HG03439 (cell line): Measurements from ENCODE around the gene PELO.
A peak's percentile ranks its signal among the peaks of the same experiment; 100 is the strongest.
"Not testable (repeated sequence)": the region's sequence is repeated elsewhere in the genome, so short reads cannot be mapped to it uniquely, and the experiment has no call there.

Experiments used
- ATAC-seq: cut with Tn5 transposase; IDR thresholded peaks from one replicate; pipeline ENCODE4 v1.9.1; 2021; ENCODE audit warnings: mild to moderate bottlenecking, moderate library complexity; ENCODE audit not compliant: unreplicated experiment

Gene PELO, protein sequence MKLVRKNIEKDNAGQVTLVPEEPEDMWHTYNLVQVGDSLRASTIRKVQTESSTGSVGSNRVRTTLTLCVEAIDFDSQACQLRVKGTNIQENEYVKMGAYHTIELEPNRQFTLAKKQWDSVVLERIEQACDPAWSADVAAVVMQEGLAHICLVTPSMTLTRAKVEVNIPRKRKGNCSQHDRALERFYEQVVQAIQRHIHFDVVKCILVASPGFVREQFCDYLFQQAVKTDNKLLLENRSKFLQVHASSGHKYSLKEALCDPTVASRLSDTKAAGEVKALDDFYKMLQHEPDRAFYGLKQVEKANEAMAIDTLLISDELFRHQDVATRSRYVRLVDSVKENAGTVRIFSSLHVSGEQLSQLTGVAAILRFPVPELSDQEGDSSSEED

DNA sequence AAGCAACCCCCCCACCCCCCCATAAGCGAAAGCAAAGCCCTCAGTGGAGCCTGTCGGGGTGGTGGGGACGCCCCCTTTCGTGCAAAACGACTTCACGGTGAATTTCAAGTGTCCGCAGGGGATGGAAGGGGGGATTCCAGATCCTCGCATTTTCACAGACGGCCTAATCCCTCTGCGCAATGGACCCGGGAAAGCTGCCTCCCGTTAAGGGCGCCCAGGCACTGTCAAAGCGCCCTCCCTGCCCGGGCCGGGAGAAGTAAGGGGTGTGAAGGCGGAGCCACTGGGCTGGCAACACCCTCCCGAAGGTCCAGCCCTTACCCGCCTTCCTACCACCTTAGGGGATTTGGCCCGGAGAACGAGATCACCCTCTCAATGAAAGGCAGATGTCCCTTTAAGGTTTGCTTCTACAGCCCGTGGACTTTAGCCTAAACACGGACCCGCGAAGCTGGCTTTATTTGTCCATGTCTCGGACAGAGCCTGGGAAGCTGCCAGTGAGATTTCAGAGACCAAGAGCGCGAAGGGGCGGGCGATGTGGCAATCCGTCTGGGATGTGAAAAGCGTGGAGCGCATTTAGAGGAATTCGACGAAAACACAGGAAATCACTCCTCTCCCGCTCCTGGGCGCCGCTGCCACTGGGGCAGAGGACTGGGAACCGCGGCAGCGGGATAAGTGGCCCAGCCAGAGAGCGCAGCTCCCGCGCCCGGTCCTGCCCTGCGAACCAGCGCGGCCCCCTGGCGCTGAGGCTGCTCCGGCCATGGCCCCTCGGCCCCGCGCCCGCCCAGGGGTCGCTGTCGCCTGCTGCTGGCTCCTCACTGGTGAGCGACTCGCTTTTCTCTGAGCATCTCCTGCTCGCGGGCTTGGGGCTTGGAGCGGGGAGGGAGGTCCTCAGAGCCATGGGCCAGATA is at the start of gene PELO, which contains the start of gene ITGA1:
Gene PELO, plus strand, starts transcription at position 317 of the 905 bp plus-strand sequence. CDS start 12,479 bp downstream, outside the sequence.
Gene ITGA1, plus strand, starts transcription at position 317 of the 905 bp plus-strand sequence. Its CDS starts 438 bp downstream, at position 755.
- ATAC-seq: peak; percentile 78

DNA sequence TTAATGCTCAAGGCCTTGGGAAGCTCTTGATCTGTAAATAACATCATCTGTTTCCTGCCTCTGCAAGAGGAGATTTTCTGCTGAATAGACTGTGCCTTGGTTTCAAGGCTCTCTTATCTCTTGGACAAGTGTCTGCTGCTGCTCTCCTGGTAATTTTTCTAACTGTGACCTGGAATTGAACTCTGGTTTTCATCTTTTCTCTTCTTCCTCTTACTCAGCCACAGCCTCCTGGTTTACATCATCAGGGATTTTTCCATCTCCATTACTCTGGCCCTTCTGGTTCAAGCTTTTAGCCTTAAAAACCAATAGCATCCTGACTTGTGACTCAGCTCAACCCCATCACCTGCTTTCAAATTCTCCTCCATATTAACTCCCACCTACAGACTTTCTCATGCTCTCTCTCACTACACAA is 49.6 kb upstream of the PELO start:
- ATAC-seq: no peak

DNA sequence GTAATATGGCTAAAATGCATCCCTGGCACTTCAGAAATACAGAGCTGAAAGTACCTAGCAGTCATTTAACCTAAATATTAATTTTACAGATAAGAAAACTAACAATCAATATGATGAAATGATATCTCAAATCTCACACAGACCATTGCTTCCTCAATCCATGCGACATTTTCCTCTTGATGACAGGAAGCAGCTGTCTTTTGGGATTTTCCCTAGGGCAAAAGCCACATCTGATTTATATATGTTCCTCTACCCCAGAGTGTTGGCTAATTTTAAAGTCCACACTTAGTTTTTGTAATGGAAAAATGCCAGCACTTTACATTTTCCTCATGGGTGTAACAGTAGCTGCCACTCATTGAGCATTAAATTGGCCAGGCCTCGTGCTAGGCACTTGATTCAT is 47.7 kb upstream of the PELO start:
- no peak for ATAC-seq

DNA sequence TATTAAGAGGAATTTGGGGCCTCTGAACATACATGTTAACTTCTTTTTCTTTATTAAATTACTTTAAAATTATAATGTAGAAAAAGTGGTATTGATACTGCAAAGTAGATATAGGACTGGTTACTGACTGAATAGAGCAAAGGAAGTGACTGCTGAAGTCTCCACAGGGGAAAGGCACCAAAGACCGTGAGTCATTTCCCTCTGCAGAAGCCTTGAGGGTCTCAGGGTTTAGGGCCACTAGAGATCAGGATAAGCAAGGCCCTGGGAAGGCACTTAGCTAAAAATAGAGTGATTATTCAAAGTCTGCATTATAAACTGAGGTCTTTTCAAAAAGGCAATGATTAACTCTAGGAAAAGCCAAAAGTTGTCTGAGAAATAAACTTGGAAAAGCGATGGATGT is 44.7 kb upstream of the PELO start:
- ATAC-seq: no peak

DNA sequence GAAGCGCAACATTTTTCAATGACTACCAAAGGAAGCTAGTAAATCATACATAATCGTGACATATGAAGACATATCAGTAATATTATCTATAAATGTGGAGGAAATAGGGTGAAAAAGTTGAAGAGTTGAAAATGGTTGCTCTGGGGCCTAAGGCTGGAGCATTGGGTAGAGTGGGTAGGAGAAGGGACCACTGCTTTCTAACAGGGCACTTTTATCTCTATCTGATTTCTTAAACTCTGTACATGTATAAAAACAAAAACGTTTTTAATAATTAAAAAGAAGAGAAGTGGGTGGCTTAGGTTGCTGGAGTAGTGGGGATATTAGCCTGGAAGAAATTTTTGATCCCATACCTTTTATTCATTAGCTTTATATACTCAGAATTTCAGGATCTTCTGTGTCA is 44.2 kb upstream of the PELO start:
- ATAC-seq: no peak

DNA sequence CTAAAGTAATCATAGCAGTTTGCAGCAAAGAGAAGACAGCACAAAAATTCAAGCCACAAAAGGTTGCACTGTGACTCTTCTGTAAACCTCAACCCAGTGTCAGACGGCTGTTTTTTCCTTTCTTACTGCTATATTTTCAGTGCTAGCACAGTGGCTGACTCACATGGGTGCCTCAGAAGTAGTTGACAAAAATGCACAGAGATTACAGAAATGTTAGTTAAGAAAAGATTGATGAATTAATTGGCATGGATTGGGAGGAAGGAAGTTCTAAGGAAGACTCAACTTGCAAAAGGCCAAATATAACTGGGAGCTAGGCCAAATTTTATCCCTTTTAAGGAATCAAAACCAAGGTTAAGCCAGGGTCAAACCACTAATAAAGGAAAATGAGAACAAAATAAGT is 43.7 kb upstream of the PELO start:
- ATAC-seq: no peak

DNA sequence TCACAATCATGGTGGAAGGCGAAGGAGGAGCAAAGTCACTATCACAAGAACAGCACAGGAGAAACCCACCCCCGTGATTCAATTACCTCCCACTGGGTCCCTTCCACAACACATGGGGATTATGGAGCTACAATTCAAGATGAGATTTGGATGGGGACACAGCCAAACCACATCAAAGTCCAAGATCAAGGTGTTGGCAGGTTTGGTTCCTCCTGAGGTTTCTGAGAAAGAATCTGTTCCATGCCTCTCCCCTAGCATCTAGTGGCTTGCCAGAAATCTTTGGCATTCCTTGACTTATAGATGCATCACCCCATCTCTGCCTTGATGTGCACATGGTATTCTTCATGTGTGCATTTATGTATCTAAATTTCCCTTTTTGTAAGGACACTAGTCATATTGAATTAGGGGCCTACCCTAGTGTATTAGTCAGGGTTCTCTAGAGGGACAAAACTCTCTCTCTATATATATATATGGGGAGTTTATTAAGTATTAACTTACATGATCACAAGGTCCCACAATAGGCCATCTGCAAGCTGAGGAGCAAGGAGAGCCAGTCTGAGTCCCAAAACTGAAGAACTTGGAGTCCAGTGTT is 42.8 kb upstream of the PELO start:
- not testable (repeated sequence) for ATAC-seq

- no peak for ATAC-seq
These were observed 41.2 kb upstream of the PELO start for GRCh38 chr5:52746539-52746938.

DNA sequence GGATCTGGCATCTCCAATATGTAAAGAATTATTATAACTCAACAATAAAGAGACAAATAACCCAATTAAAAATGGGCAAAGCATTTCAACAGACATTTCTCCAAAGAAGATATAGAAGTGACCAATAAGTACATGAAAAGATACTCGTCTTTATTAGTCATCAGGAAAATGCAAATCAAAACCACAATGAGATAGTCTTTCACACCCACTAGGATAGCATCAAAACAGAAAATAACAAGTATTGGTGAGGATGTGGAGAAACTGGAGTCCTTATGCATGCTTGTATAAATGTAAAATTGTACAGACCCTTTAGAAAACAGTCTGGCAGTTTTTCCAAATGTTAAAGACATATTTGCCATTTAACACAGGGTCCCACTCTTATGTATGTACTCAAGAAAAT is 39.1 kb upstream of the PELO start:
- no peak for ATAC-seq

GRCh38 chr5:52749666-52750065 is 38.0 kb upstream of the PELO start:
- ATAC-seq: no peak

GRCh38 chr5:52751137-52751536 is 36.6 kb upstream of the PELO start:
- ATAC-seq: no peak

GRCh38 chr5:52754051-52754450 is 33.7 kb upstream of the PELO start:
- ATAC-seq: no peak

DNA sequence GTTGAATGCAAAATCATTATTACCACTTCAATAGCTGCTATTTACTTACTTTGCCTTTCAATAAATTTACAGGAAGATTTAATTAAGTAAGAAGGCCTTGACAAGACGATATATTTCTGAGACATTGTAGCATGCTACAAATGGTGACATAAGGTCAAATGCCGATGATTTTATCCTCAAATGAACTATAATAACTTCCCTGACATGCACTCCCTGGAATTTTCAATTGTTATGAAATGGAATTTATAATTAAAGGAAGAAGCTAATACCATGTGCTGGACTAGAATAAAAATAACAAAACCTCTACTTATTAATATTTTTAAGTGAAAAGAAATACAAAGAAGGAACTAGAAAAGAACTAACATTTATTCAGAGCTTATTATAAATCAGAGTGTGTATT is 30.2 kb upstream of the PELO start:
- ATAC-seq: no peak

DNA sequence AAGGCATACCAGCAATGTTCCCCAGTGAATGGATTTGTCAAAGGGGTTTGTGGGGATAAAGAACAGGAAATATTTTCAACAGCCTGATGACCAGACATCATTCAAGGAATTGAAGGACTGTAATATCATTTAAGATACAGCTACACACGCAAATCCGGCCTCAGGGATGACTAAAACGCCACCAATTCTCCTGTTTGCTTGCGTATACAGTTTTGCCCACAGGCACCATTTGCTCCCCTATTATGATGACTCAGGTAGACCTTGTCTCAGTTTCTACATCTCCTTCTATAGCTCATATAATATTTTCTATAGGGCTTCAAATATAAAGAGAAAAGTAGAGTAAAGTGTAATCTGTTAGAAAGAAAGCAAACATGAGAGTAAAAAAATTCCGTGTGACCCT is 29.7 kb upstream of the PELO start:
- ATAC-seq: no peak

DNA sequence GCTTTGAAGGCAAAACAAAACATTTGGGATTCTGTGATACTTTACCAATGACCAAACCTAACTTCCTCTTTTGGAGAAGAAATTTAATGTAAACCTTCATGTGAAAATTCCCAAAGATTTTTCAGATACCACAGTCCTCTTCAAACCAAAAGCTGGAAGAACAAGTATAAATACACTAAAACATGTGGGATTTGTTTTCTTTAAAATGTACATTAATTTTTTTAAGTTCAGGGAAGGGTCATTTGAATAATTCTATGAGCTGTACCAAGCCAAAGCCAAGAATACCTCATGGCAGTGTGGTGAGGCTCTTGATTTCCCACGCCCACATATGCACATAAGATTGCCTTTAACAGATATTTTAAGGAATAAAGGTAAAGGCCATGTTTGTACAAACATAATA is 28.4 kb upstream of the PELO start:
- no peak for ATAC-seq

DNA sequence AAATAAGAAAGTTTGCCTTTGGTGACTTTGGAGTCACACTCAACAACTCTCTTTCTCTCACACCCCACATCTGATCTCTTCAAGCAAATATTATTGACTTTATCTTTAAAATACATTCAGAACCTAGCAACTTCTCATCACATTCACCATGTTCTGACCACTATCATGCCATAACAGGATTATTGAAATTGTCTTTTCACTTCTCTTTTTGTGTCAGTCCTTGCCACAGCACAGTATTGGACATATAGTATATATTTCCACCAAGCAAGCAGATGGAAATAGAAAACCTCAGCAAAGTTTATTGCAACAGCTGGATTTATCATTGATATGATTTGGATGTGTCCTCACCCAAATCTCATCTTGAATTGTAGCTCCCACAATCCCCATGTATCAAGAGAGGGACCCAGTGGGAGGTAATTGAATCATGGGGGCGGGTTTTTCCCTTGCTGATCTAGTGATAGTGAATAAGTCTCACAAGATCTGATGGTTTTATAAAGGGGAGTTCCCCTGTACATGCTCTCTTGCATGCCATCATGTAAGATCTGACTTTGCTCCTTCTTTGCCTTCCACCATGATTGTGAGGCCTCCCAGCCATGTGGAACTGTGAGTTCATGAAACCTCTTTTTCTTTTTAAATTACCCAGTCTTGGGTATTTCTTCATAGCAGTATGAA is 26.9 kb upstream of the PELO start:
- no peak for ATAC-seq

DNA sequence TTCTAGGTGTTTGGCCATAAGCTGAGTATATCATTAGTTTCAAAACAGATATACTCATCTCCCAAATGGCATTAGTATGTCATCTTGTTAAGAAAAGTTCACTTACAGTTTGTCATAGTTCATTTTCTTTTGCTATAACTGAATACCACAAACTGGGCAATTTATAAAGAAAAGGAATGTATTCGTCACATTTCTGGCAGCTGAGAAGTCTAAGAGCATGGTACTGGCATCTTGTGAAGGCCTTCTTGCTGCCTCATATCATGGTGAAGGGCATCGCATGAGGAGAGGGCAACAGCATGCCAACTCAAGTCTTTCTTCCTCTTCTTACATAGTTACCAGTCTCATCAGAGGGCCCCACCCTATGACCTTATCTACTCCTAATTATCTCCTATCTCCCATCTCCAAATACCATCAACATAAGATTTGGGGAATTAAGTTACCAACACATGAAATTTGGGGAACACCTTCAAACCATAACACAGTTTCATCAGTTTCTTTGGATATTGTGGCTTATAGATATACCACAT is 20.4 kb upstream of the PELO start:
- ATAC-seq: no peak

- no peak for ATAC-seq
These were observed 19.8 kb upstream of the PELO start for GRCh38 chr5:52767766-52768480.

GRCh38 chr5:52769061-52769460 is 18.7 kb upstream of the PELO start:
- ATAC-seq: no peak
